ENCODE data around the gene RNF220.

DNA sequence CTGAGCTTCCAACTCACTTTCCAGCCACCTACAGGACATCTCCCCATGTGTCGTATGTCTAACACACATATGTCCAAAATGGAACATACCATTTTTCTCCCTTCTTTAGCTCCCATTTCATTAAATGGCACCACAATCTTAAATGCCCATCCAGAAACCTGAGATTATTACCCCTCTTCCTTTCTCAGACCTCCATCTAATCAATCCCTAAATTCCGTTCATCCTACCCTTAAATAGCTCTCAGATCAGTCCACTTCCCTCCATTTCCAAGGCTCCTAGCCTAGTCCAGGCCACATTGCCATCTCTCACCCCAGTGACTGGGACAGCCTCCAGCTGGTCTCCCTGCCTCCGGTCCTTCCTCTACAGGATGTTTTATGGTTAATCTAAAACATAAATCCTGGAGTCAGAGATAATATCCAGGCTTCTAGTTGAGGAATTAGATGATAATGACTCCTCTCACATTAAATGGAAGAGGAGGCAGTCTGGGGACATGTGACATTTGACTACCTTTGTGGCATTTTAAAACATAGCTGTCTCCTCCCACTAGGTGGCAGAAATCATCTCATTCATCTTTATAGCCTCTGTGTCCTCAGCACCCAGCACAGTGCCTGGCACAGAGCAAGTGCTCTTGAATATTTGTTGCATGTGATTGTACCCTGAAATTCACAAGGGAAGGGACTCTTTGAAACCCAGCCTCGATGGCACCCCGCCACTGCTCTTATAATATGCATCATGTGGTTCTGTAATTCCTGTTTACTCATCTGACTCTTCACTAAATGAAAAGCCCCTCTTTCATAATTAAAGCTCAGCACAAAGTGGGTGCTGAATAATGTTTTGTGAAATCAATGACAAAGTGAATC lies 166.9 kb downstream of the RNF220 start:
- TF ChIP-seq, protein P1, sequence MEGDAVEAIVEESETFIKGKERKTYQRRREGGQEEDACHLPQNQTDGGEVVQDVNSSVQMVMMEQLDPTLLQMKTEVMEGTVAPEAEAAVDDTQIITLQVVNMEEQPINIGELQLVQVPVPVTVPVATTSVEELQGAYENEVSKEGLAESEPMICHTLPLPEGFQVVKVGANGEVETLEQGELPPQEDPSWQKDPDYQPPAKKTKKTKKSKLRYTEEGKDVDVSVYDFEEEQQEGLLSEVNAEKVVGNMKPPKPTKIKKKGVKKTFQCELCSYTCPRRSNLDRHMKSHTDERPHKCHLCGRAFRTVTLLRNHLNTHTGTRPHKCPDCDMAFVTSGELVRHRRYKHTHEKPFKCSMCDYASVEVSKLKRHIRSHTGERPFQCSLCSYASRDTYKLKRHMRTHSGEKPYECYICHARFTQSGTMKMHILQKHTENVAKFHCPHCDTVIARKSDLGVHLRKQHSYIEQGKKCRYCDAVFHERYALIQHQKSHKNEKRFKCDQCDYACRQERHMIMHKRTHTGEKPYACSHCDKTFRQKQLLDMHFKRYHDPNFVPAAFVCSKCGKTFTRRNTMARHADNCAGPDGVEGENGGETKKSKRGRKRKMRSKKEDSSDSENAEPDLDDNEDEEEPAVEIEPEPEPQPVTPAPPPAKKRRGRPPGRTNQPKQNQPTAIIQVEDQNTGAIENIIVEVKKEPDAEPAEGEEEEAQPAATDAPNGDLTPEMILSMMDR (IDR thresholded peaks at IDR 0.05) = peak in 1 of 4 experiments; percentile 15
- TF ChIP-seq POLR2AphosphoS5 (IDR thresholded peaks at IDR 0.05) = no peak
